Sigmoid colon (tissue), 4 donors: ENCODE measurements around the gene RBM12.

ENCODE experiments used
- CTCF ChIP-seq, 4 experiments: fragments of 450-650 bp in 3 of 4; fragments of 200-600 bp in 1 of 4; IDR thresholded peaks; one replicate each; pipeline ENCODE4 v1.5.1; 2016 to 2019; ENCODE audit warnings: antibody characterized with exemption in 4 of 4, mild to moderate bottlenecking in 3 of 4, moderate library complexity in 2 of 4
- POLR2A ChIP-seq, 2 donors: fragments of 450-650 bp; IDR thresholded peaks; one replicate each; pipeline ENCODE4 v1.6.1; 2016; ENCODE audit warnings: antibody characterized with exemption in 2 of 2, mild to moderate bottlenecking in 2 of 2, moderate library complexity in 2 of 2
- POLR2AphosphoS5 ChIP-seq, 4 donors: sonication (generic); formaldehyde crosslinking; IDR thresholded peaks; one replicate each; pipeline ENCODE4 v1.6.1; 2017; ENCODE audit warnings: antibody characterized with exemption in 4 of 4

GRCh38 chr20:35711588-35712209 lies 47.0 kb upstream of the RBM12 start:
- TF ChIP-seq CTCF (IDR thresholded peaks at IDR 0.05) (no peak), POLR2A (IDR thresholded peaks at IDR 0.05) (no peak), POLR2AphosphoS5 (IDR thresholded peaks at IDR 0.05) (no peak)
